Panc1 (cell line): Measurements from ENCODE around the gene SDK1. TPM values are rescaled to one million over a fixed set of nuclear protein-coding genes. Genes with fewer than 3 reads are reported as not detected.

Source experiments
- ATAC-seq: fragments of 200-7000 bp; cut with Tn5 transposase; 2 replicates; pipeline ENCODE4 v1.9.1; 2020; ENCODE audit warnings: mild to moderate bottlenecking, moderate library complexity
- BruUV-seq: library from RNA; stranded (reverse); fragments of 400-500 nt; replicated peaks from 2 replicates; lab custom pipeline; 2021; lab: Mats Ljungman, UMichigan
- CTCF ChIA-PET: fragments of 300-600 bp; sonication (Branson Sonifier 250); formaldehyde crosslinking; loops from one replicate; lab custom pipeline; 2022; ENCODE audit warnings: antibody characterized with exemption; lab: Charles Lee
- POLR2A ChIA-PET: fragments of 300-600 bp; sonication (Branson Sonifier 250); formaldehyde crosslinking; loops from one replicate; lab custom pipeline; 2022; ENCODE audit warnings: antibody characterized with exemption; lab: Charles Lee
- DNase-seq: peaks from one replicate; pipeline ENCODE4 v3.0.0-alpha.2; 2010; ENCODE audit warnings: low read depth, low spot score
- H3K27ac ChIP-seq: 2 replicates; pipeline ENCODE4 v1.5.1; 2011; ENCODE audit warnings: mild to moderate bottlenecking, low read length, inconsistent platforms
- H3K27me3 ChIP-seq: fragments of 200-500 bp; sonication (Bioruptor generic); 2 replicates; pipeline ENCODE4 v1.6.0; 2014; ENCODE audit warnings: low read length, inconsistent platforms; ENCODE audit not compliant: control insufficient read depth, insufficient read depth
- H3K36me3 ChIP-seq: fragments of 200-500 bp; sonication (Bioruptor generic); 2 replicates; pipeline ENCODE4 v1.5.1; 2014; ENCODE audit warnings: inconsistent platforms, mild to moderate bottlenecking, low read length, moderate library complexity; ENCODE audit not compliant: control insufficient read depth, insufficient read depth
- H3K4me1 ChIP-seq: 2 replicates; pipeline ENCODE4 v1.5.1; 2011; ENCODE audit warnings: inconsistent platforms, mild to moderate bottlenecking, low read length, moderate library complexity; ENCODE audit not compliant: control insufficient read depth, insufficient read depth
- H3K4me3 ChIP-seq, 2 experiments: 2 replicates each; pipeline ENCODE4 v1.5.1; 2011 to 2012; ENCODE audit warnings: low read depth in 2 of 2, low read length in 2 of 2, mild to moderate bottlenecking in 2 of 2, inconsistent platforms in 1 of 2, moderate library complexity in 1 of 2
- H3K9me3 ChIP-seq: fragments of 200-500 bp; sonication (Bioruptor generic); 2 replicates; pipeline ENCODE4 v1.5.1; 2014; ENCODE audit warnings: low read depth, mild to moderate bottlenecking, inconsistent platforms, low read length, moderate library complexity; ENCODE audit not compliant: control insufficient read depth, insufficient read depth
- CTCF ChIP-seq: fragments of 450-650 bp; IDR thresholded peaks from 2 replicates; pipeline ENCODE4 v1.5.1; 2017; ENCODE audit warnings: mild to moderate bottlenecking
- POLR2AphosphoS5 ChIP-seq: IDR thresholded peaks from 2 replicates; pipeline ENCODE4 v1.6.1; 2012; ENCODE audit warnings: mild to moderate bottlenecking, low read depth, low read length, moderate library complexity
- REST ChIP-seq, 2 experiments: IDR thresholded peaks; 2 replicates each; pipeline ENCODE4 v1.6.1; 2011 to 2012; ENCODE audit warnings: low read depth in 2 of 2, control low read depth in 1 of 2, low read length in 1 of 2, mild to moderate bottlenecking in 1 of 2, moderate library complexity in 1 of 2; ENCODE audit not compliant: insufficient read depth in 1 of 2
- SIN3A ChIP-seq: IDR thresholded peaks from 2 replicates; pipeline ENCODE4 v1.6.1; 2012; ENCODE audit warnings: low read depth, mild to moderate bottlenecking, low read length, moderate library complexity, borderline replicate concordance; ENCODE audit not compliant: insufficient read depth
- TCF7L2 ChIP-seq: IDR thresholded peaks from 2 replicates; pipeline ENCODE4 v1.6.1; 2011; ENCODE audit warnings: mild to moderate bottlenecking, low read depth, low read length, inconsistent platforms
- in situ Hi-C: cut with HindIII; loops from 2 replicates; pipeline ENCODE4 v1.10.0; 2016; ENCODE audit warnings: low sequenced_read_pairs, low pct_unique_long_range_greater_than_20kb
- intact Hi-C: fragments of 100-400 bp; cut with micrococcal nuclease; formaldehyde crosslinking; loops from one replicate; pipeline ENCODE4 v1.10.0; 2022; ENCODE audit not compliant: unreplicated experiment
- total RNA-seq: library from RNA; stranded (reverse); gene quantifications from one replicate; pipeline ENCODE4 v1.2.1, GENCODE V29; 2021; ENCODE audit not compliant: unreplicated experiment

The SDK1 gene
- total RNA-seq, 1 experiment from 2014 or later = 47.4 TPM

- Histone ChIP-seq H3K27ac (no peak overlapping the region), H3K36me3 (no peaks in the 10 kb centered on the region), H3K27me3 (no peaks in the 10 kb centered on the region), H3K4me3 (no peak overlapping the region), H3K9me3 (no peaks in the 10 kb centered on the region), H3K4me1 (peaks cover 29% of the 10 kb centered on the region)
- TSS peak; percentile 53 for BruUV-seq
- CTCF ChIA-PET = no interaction called here
- ATAC-seq (no peak), DNase-seq (no peak)
- intact Hi-C loops = no loop called here
- no peak for TF ChIP-seq CTCF
- no peak for TF ChIP-seq POLR2AphosphoS5
- TF ChIP-seq REST (IDR thresholded peaks at IDR 0.05; ENCODE audit: insufficient read depth in 1 of 2, low read depth in 2 of 2, low read length in 1 of 2) = no peak
- no peak for TF ChIP-seq SIN3A
- TF ChIP-seq TCF7L2 = no peak
- POLR2A ChIA-PET = no interaction called here
- in situ Hi-C loops = no loop called here
These were observed 652.1 kb downstream of the SDK1 start for GRCh38 chr7:3953133-3953532.

- ChIA-PET POLR2A (no interaction called here), CTCF (no interaction called here)
- DNase-seq (no peak), ATAC-seq (no peak)
- in situ Hi-C loops = no loop called here
- Histone ChIP-seq H3K9me3 (no peaks in the 10 kb centered on the region), H3K4me3 (no peak overlapping the region), H3K4me1 (peaks cover 29% of the 10 kb centered on the region), H3K27me3 (no peaks in the 10 kb centered on the region), H3K36me3 (no peaks in the 10 kb centered on the region), H3K27ac (no peak overlapping the region; the same call in 1 of the 2 replicates)
- BruUV-seq = no TSS peak
- intact Hi-C loops = no loop called here
- TF ChIP-seq REST (IDR thresholded peaks at IDR 0.05; ENCODE audit: insufficient read depth in 1 of 2, low read depth in 2 of 2, low read length in 1 of 2) = no peak
- TF ChIP-seq POLR2AphosphoS5 = no peak
- no peak for TF ChIP-seq SIN3A
- no peak for TF ChIP-seq TCF7L2
- TF ChIP-seq CTCF = no peak
These were observed 652.9 kb downstream of the SDK1 start for GRCh38 chr7:3953946-3954345.
